ENCODE results near the gene NT5M. TPM values are rescaled to one million over a fixed set of nuclear protein-coding genes. Genes with fewer than 3 reads are reported as not detected.
"Not testable (repeated sequence)": the region's sequence is repeated elsewhere in the genome, so short reads cannot be mapped to it uniquely, and the experiment has no call there.

The NT5M gene
- total and polyA plus RNA-seq, 4 experiments from 2014 or later = 0.37 to 2.9 (median 2.0) TPM

GRCh38 chr17:17264430-17264829 is 38.7 kb upstream of the NT5M start:
- Histone ChIP-seq H3K27ac (ENCODE audit: low read depth, low read length) (no peak overlapping the region), H3K9me3 (ENCODE audit: control insufficient read depth in 1 of 2, low read length in 2 of 2) (no peaks in the 10 kb centered on the region), H3K36me3 (ENCODE audit: insufficient read depth, low read length) (peaks cover 52% of the 10 kb centered on the region), H3K4me1 (ENCODE audit: insufficient read depth, low read length) (no peaks in the 10 kb centered on the region), H3K4me3 (ENCODE audit: low read length in 2 of 2) (no peak overlapping the region), H3K27me3 (ENCODE audit: insufficient read depth, low read length) (no peaks in the 10 kb centered on the region)
- Mint-ChIP-seq H3K27ac (peak overlapping the region in 1 of 7 donors; percentile 9), H3K4me3 (no peak overlapping the region), H3K36me3 (peaks cover 31 to 59% of the 10 kb centered on the region in 2 donors), H3K4me1 (no peaks in the 10 kb centered on the region), H3K27me3 (no peaks in the 10 kb centered on the region), H3K9me3 (no peaks in the 10 kb centered on the region)
- intact Hi-C loops (cut with micrococcal nuclease) = no loop called here
- no peak for DNase-seq
- ChIA-PET CTCF (ENCODE audit: partially characterized antibody) (no interaction called here), POLR2A (ENCODE audit: partially characterized antibody) (interaction anchor here (1.4 kb wide), 1 partner anchor 11 kb away, joined by 4 read pairs; no protein-coding TSS in a partner anchor)

GRCh38 chr17:17269926-17270773 is 33.0 kb upstream of the NT5M start:
- H3K4me3 ChIP-seq (ENCODE audit: low read length in 2 of 2) = no peak overlapping the region
- no peak overlapping the region for H3K27ac ChIP-seq (ENCODE audit: low read depth, low read length)
- Mint-ChIP-seq H3K4me3 (no peak overlapping the region), H3K27me3 (no peaks in the 10 kb centered on the region), H3K9me3 (no peaks in the 10 kb centered on the region), H3K4me1 (peaks cover 0 to 5% (median 3%) of the 10 kb centered on the region in 4 donors), H3K36me3 (peaks cover 24 to 59% of the 10 kb centered on the region in 2 donors), H3K27ac (peak overlapping the region in 2 of 7 donors; percentile 14 to 23)
- intact Hi-C loops (cut with micrococcal nuclease) = loop anchor here (5.0 kb wide), 1 partner anchor 37 kb away; no protein-coding TSS in a partner anchor
- DNase-seq = peak in 4 of 5 donors; percentile 16 to 25 (median 17)
- no peaks in the 10 kb centered on the region for H3K4me1 ChIP-seq (ENCODE audit: insufficient read depth, low read length)
- ChIA-PET POLR2A (ENCODE audit: partially characterized antibody) (no interaction called here), CTCF (ENCODE audit: partially characterized antibody) (interaction anchor here (1.4 to 2.1 kb wide), 5 partner anchors 9 to 118 kb away, joined by 4 to 9 read pairs (median 6); no protein-coding TSS in a partner anchor)
- no peaks in the 10 kb centered on the region for H3K9me3 ChIP-seq (ENCODE audit: control insufficient read depth in 1 of 2, low read length in 2 of 2)
- peaks cover 61% of the 10 kb centered on the region for H3K36me3 ChIP-seq (ENCODE audit: insufficient read depth, low read length)
- no peaks in the 10 kb centered on the region for H3K27me3 ChIP-seq (ENCODE audit: insufficient read depth, low read length)

- Histone ChIP-seq H3K4me1 (ENCODE audit: insufficient read depth, low read length) (peaks cover 26% of the 10 kb centered on the region), H3K4me3 (ENCODE audit: low read length in 2 of 2) (no peak overlapping the region), H3K27me3 (ENCODE audit: insufficient read depth, low read length) (no peaks in the 10 kb centered on the region), H3K36me3 (ENCODE audit: insufficient read depth, low read length) (peaks cover 27% of the 10 kb centered on the region), H3K27ac (ENCODE audit: low read depth, low read length) (no peak overlapping the region), H3K9me3 (ENCODE audit: control insufficient read depth in 1 of 2, low read length in 2 of 2) (no peaks in the 10 kb centered on the region)
- no peak overlapping the region for H3K4me3 Mint-ChIP-seq
- peaks cover 22 to 50% (median 32%) of the 10 kb centered on the region in 4 donors for H3K4me1 Mint-ChIP-seq
- H3K9me3 Mint-ChIP-seq = no peaks in the 10 kb centered on the region
- peaks cover 15 to 39% of the 10 kb centered on the region in 2 donors for H3K36me3 Mint-ChIP-seq
- no peak for DNase-seq
- H3K27me3 Mint-ChIP-seq = no peaks in the 10 kb centered on the region
- H3K27ac Mint-ChIP-seq = no peak overlapping the region
- POLR2A ChIA-PET (ENCODE audit: partially characterized antibody) = no interaction called here
- intact Hi-C loops (cut with micrococcal nuclease) = no loop called here
- CTCF ChIA-PET (ENCODE audit: partially characterized antibody) = interaction anchor here (3.8 kb wide), 1 partner anchor 36 kb away, joined by 13 read pairs; no protein-coding TSS in a partner anchor
These were observed 27.2 kb upstream of the NT5M start for GRCh38 chr17:17275971-17276370.

- H3K4me3 Mint-ChIP-seq; intact Hi-C loops (cut with micrococcal nuclease): not testable (repeated sequence)
These were observed 25.7 kb upstream of the NT5M start for GRCh38 chr17:17277431-17277830.

GRCh38 chr17:17279316-17279715 is 23.9 kb upstream of the NT5M start:
- H3K27me3 ChIP-seq (ENCODE audit: insufficient read depth, low read length) = no peaks in the 10 kb centered on the region
- H3K36me3 ChIP-seq (ENCODE audit: insufficient read depth, low read length) = peaks cover 7% of the 10 kb centered on the region
- H3K4me1 ChIP-seq (ENCODE audit: insufficient read depth, low read length) = peaks cover 33% of the 10 kb centered on the region
- no peak overlapping the region for H3K4me3 ChIP-seq (ENCODE audit: low read length in 2 of 2)
- no peaks in the 10 kb centered on the region for H3K9me3 Mint-ChIP-seq
- H3K27ac Mint-ChIP-seq = peak overlapping the region; percentile 36 to 93 (median 67)
- peaks cover 26 to 60% (median 42%) of the 10 kb centered on the region in 4 donors for H3K4me1 Mint-ChIP-seq
- no peaks in the 10 kb centered on the region for H3K9me3 ChIP-seq (ENCODE audit: control insufficient read depth in 1 of 2, low read length in 2 of 2)
- intact Hi-C loops (cut with micrococcal nuclease) = no loop called here
- ChIA-PET POLR2A (ENCODE audit: partially characterized antibody) (interaction anchor here (1.7 to 3.0 kb wide), 2 partner anchors 41 to 42 kb away, joined by 6 to 16 read pairs; partner anchors contain the start of gene FLCN), CTCF (ENCODE audit: partially characterized antibody) (interaction anchor here (1.0 to 1.9 kb wide), 5 partner anchors 9 to 138 kb away, joined by 3 to 7 read pairs (median 5); no protein-coding TSS in a partner anchor)
- H3K36me3 Mint-ChIP-seq = peaks cover 9 to 25% of the 10 kb centered on the region in 2 donors
- H3K27me3 Mint-ChIP-seq = no peaks in the 10 kb centered on the region
- DNase-seq = no peak
- no peak overlapping the region for H3K27ac ChIP-seq (ENCODE audit: low read depth, low read length)
- H3K4me3 Mint-ChIP-seq = peak overlapping the region; percentile 90 to 96 (median 94)

More at GRCh38 chr17:17277431-17277830, 25.7 kb upstream of the NT5M start:
- H3K4me3 ChIP-seq (ENCODE audit: low read length in 2 of 2); H3K27me3 ChIP-seq (ENCODE audit: insufficient read depth, low read length); H3K27ac ChIP-seq (ENCODE audit: low read depth, low read length); H3K9me3 ChIP-seq (ENCODE audit: control insufficient read depth in 1 of 2, low read length in 2 of 2); H3K27me3 Mint-ChIP-seq; H3K9me3 Mint-ChIP-seq; POLR2A ChIA-PET (ENCODE audit: partially characterized antibody); DNase-seq: not testable (repeated sequence)
- Mint-ChIP-seq H3K36me3 (peaks cover 15 to 38% of the 10 kb centered on the region in 2 donors), H3K27ac (peak overlapping the region in 1 of 7 donors; percentile 21), H3K4me1 (peaks cover 27 to 60% (median 41%) of the 10 kb centered on the region in 4 donors)
- CTCF ChIA-PET (ENCODE audit: partially characterized antibody) = interaction anchor here (1.7 kb wide), 1 partner anchor 35 kb away, joined by 4 read pairs; no protein-coding TSS in a partner anchor
- Histone ChIP-seq H3K36me3 (ENCODE audit: insufficient read depth, low read length) (peaks cover 26% of the 10 kb centered on the region), H3K4me1 (ENCODE audit: insufficient read depth, low read length) (peaks cover 33% of the 10 kb centered on the region)

- peak; percentile 96 to 98 (median 97) for DNase-seq
- no peaks in the 10 kb centered on the region for H3K36me3 ChIP-seq (ENCODE audit: insufficient read depth, low read length)
- ChIA-PET CTCF (ENCODE audit: partially characterized antibody) (interaction anchor here (0.9 to 1.9 kb wide), 4 partner anchors 11 to 139 kb away, joined by 4 to 7 read pairs (median 5); no protein-coding TSS in a partner anchor), POLR2A (ENCODE audit: partially characterized antibody) (interaction anchor here (0.6 to 3.0 kb wide), 20 partner anchors 19 to 849 kb away, joined by 3 to 20 read pairs (median 4); partner anchors contain the start of gene FLCN)
- Mint-ChIP-seq H3K27me3 (no peaks in the 10 kb centered on the region), H3K9me3 (no peaks in the 10 kb centered on the region), H3K27ac (peak within 1 kb of the TSS; percentile 93 to 98 (median 96)), H3K4me1 (peaks cover 24 to 55% (median 40%) of the 10 kb centered on the region in 4 donors), H3K36me3 (peaks cover 5 to 21% of the 10 kb centered on the region in 2 donors), H3K4me3 (peak within 1 kb of the TSS; percentile 90 to 96 (median 94))
- no peaks in the 10 kb centered on the region for H3K9me3 ChIP-seq (ENCODE audit: control insufficient read depth in 1 of 2, low read length in 2 of 2)
- peaks cover 33% of the 10 kb centered on the region for H3K4me1 ChIP-seq (ENCODE audit: insufficient read depth, low read length)
- H3K27me3 ChIP-seq (ENCODE audit: insufficient read depth, low read length) = no peaks in the 10 kb centered on the region
- intact Hi-C loops (cut with micrococcal nuclease) = loop anchor here (1.0 to 5.0 kb wide), 7 partner anchors 24 to 744 kb away; partner anchors contain the start of genes FLCN and ZNF287
- H3K4me3 ChIP-seq (ENCODE audit: low read length in 2 of 2) = peak within 1 kb of the TSS; percentile 62 to 99
- peak within 1 kb of the TSS; percentile 89 for H3K27ac ChIP-seq (ENCODE audit: low read depth, low read length)
These were observed 22.3 kb upstream of the NT5M start, which contains the start of gene COPS3 for GRCh38 chr17:17280613-17281549. Gene COPS3 (minus strand): TSS chr17:17281246. CDS start chr17:17281186, 60 bp downstream.
